MM.1S (cell line): ENCODE measurements around the gene KRT32.

Experiments
- DNase-seq: peaks from one replicate; pipeline ENCODE4 v3.0.0-alpha.2; 2015
- H2AFZ ChIP-seq: fragments of 300-600 bp; sonication (generic); 2 replicates; pipeline ENCODE4 v1.6.0; 2016; ENCODE audit warnings: antibody characterized with exemption, low read length
- H3F3A ChIP-seq: fragments of 300-600 bp; sonication (generic); 2 replicates; pipeline ENCODE4 v1.6.1; 2016; ENCODE audit warnings: mild to moderate bottlenecking, antibody characterized with exemption, low read length, moderate library complexity, mixed read lengths; ENCODE audit not compliant: insufficient read depth
- H3K27ac ChIP-seq: fragments of 300-600 bp; sonication (generic); 2 replicates; pipeline ENCODE4 v1.5.1; 2016; ENCODE audit warnings: mild to moderate bottlenecking, low read length
- H3K27me3 ChIP-seq: fragments of 300-600 bp; sonication (generic); replicated peaks from 2 replicates; pipeline ENCODE4 v1.6.0; 2016; ENCODE audit warnings: low read length; ENCODE audit not compliant: insufficient read depth
- H3K36me3 ChIP-seq: fragments of 300-600 bp; sonication (generic); replicated peaks from 2 replicates; pipeline ENCODE4 v1.6.1; 2016; ENCODE audit warnings: mild to moderate bottlenecking, low read length, mixed read lengths; ENCODE audit not compliant: insufficient read depth
- H3K4me1 ChIP-seq: fragments of 300-600 bp; sonication (generic); 2 replicates; pipeline ENCODE4 v1.6.1; 2016; ENCODE audit warnings: low read length, mixed read lengths
- H3K4me2 ChIP-seq: fragments of 300-600 bp; sonication (generic); 2 replicates; pipeline ENCODE4 v1.6.0; 2016; ENCODE audit warnings: low read depth, low read length
- H3K4me3 ChIP-seq: fragments of 300-600 bp; sonication (generic); 2 replicates; pipeline ENCODE4 v1.5.1; 2016; ENCODE audit warnings: low read length, mixed read lengths
- H3K79me2 ChIP-seq: fragments of 300-600 bp; sonication (generic); 2 replicates; pipeline ENCODE4 v1.6.1; 2016; ENCODE audit warnings: mixed run types, low read length, mixed read lengths
- H3K9ac ChIP-seq: fragments of 300-600 bp; sonication (generic); 2 replicates; pipeline ENCODE4 v1.6.1; 2016; ENCODE audit warnings: low read length, mixed read lengths
- H3K9me2 ChIP-seq: fragments of 300-600 bp; sonication (generic); replicated peaks from 2 replicates; pipeline ENCODE4 v1.6.1; 2016; ENCODE audit warnings: mild to moderate bottlenecking, low read length, mixed read lengths; ENCODE audit not compliant: insufficient read depth
- H3K9me3 ChIP-seq: fragments of 300-600 bp; sonication (generic); replicated peaks from 2 replicates; pipeline ENCODE4 v1.6.1; 2016; ENCODE audit warnings: mild to moderate bottlenecking, low read length, mixed read lengths; ENCODE audit not compliant: insufficient read depth
- H4K20me1 ChIP-seq: fragments of 300-600 bp; sonication (generic); 2 replicates; pipeline ENCODE4 v1.6.1; 2016; ENCODE audit warnings: mild to moderate bottlenecking, low read length, moderate library complexity, mixed read lengths; ENCODE audit not compliant: insufficient read depth
- EZH2 ChIP-seq: fragments of 300-600 bp; sonication (generic); optimal IDR thresholded peaks from 2 replicates; pipeline ENCODE3; 2017; ENCODE audit warnings: low read depth, mild to moderate bottlenecking, antibody characterized with exemption, low read length, mixed read lengths
- EZH2phosphoT487 ChIP-seq: fragments of 300-600 bp; sonication (generic); IDR thresholded peaks from 2 replicates; pipeline ENCODE4 v1.6.1; 2018; ENCODE audit warnings: antibody characterized with exemption, low read length
- TF ChIP-seq, protein P1 (sequence below): fragments of 300-600 bp; sonication (generic); IDR thresholded peaks from 2 replicates; pipeline ENCODE4 v1.5.1; 2016; ENCODE audit warnings: antibody characterized with exemption, low read length, mixed read lengths

KRT32 gene

DNA sequence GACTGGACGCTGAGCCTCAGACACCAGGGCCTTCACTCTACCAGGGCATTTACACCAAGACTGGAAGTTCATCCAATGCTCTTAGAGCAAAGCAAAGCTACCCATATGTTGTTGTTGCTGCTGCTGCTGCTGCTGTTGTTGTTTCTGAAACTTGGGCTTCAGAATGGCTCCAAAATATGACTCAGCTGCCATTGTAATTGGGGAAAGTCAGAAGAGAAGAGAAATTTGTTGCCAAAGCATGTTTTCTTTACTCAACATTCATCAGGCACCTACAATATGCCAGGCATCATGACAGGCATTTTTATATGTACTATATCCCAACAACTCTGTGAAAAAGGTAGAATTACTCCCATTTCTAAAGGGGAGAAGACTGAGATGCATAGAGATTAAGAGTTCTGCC, 11.9 kb downstream of the KRT32 start:
- Histone ChIP-seq H3K9me2 (no peaks in the 10 kb centered on the region), H3K79me2 (no peaks in the 10 kb centered on the region), H3K9ac (no peak overlapping the region), H3F3A (no peaks in the 10 kb centered on the region), H3K36me3 (no peaks in the 10 kb centered on the region), H3K4me2 (no peak overlapping the region), H4K20me1 (no peaks in the 10 kb centered on the region), H3K27ac (no peak overlapping the region), H3K27me3 (no peaks in the 10 kb centered on the region), H3K4me3 (no peak overlapping the region), H3K9me3 (no peaks in the 10 kb centered on the region), H2AFZ (no peak overlapping the region), H3K4me1 (no peaks in the 10 kb centered on the region)
- TF ChIP-seq, protein P1, sequence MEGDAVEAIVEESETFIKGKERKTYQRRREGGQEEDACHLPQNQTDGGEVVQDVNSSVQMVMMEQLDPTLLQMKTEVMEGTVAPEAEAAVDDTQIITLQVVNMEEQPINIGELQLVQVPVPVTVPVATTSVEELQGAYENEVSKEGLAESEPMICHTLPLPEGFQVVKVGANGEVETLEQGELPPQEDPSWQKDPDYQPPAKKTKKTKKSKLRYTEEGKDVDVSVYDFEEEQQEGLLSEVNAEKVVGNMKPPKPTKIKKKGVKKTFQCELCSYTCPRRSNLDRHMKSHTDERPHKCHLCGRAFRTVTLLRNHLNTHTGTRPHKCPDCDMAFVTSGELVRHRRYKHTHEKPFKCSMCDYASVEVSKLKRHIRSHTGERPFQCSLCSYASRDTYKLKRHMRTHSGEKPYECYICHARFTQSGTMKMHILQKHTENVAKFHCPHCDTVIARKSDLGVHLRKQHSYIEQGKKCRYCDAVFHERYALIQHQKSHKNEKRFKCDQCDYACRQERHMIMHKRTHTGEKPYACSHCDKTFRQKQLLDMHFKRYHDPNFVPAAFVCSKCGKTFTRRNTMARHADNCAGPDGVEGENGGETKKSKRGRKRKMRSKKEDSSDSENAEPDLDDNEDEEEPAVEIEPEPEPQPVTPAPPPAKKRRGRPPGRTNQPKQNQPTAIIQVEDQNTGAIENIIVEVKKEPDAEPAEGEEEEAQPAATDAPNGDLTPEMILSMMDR: no peak
- TF ChIP-seq EZH2 (no peak), EZH2phosphoT487 (no peak)
- no peak for DNase-seq

DNA sequence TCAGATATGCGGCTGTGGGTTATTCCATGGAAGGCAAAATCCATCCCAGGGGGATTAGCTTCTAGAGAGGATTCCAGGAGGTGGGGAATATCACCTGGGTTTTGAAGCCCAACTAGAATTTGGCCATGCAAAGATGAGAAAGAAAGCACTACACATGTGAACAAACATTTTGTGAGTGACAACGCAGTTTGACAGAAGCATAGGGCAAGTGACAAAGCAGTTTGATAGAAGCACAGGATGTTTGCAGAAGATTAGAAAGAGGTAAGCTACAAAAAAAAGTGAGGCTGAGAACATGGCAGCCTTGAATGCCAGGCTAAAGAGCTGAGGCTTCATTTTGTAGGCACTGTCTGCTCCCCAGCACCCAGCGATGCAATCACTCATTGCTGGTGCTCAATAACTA, 14.1 kb downstream of the KRT32 start:
- no peak overlapping the region for H3K4me3 ChIP-seq
- H4K20me1 ChIP-seq: no peaks in the 10 kb centered on the region
- no peaks in the 10 kb centered on the region for H3K36me3 ChIP-seq
- no peak for DNase-seq
- H3K79me2 ChIP-seq: no peaks in the 10 kb centered on the region
- no peak overlapping the region for H3K27ac ChIP-seq
- no peak overlapping the region for H3K4me2 ChIP-seq
- H2AFZ ChIP-seq: no peak overlapping the region
- no peak overlapping the region for H3K9ac ChIP-seq
- TF ChIP-seq EZH2phosphoT487 (no peak), EZH2 (no peak)
- TF ChIP-seq, protein P1: no peak
- no peaks in the 10 kb centered on the region for H3K4me1 ChIP-seq
- H3K9me3 ChIP-seq: no peaks in the 10 kb centered on the region
- no peaks in the 10 kb centered on the region for H3K9me2 ChIP-seq
- no peaks in the 10 kb centered on the region for H3K27me3 ChIP-seq
- H3F3A ChIP-seq: no peaks in the 10 kb centered on the region

DNA sequence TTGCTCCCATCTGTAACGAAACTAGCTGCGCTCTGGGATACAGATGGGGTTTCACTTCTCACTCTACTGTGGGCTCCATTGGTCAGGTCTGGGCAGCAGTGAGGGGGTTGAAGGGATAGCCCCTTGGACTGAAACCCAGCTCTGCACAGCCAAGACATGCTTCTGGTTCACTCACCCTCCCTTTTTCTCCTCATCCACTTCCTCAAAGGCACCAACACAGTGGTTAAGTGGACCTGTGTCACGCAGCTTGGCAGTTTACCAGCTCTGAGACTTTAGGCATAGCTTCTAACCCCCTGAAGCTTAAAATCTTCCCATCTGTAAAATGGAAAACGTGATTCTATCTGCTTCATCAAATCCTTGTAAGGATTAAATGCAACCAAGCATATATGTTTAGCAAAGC, 14.9 kb downstream of the KRT32 start:
- Histone ChIP-seq H4K20me1 (no peaks in the 10 kb centered on the region), H3K27me3 (no peaks in the 10 kb centered on the region)
- DNase-seq: no peak

More for the DNA sequence above, 14.9 kb downstream of the KRT32 start:
- H3F3A ChIP-seq: no peaks in the 10 kb centered on the region
- H3K4me2 ChIP-seq: no peak overlapping the region
- H3K27ac ChIP-seq: no peak overlapping the region
- TF ChIP-seq EZH2: no peak
- no peak for TF ChIP-seq EZH2phosphoT487
- TF ChIP-seq, protein P1: no peak
- no peaks in the 10 kb centered on the region for H3K79me2 ChIP-seq
- H3K4me1 ChIP-seq: no peaks in the 10 kb centered on the region
- H2AFZ ChIP-seq: no peak overlapping the region
- no peaks in the 10 kb centered on the region for H3K9me3 ChIP-seq
- H3K9ac ChIP-seq: no peak overlapping the region
- H3K36me3 ChIP-seq: no peaks in the 10 kb centered on the region
- no peaks in the 10 kb centered on the region for H3K9me2 ChIP-seq
- no peak overlapping the region for H3K4me3 ChIP-seq
